Activated CD4-positive, alpha-beta T cell treated with anti-CD3 and anti-CD28 coated beads, Interleukin-2, amount 10 ng/mL, durations not matched to agents 24 days and 14 days (primary cell): ENCODE measurements around the gene OPA1. TPM values are rescaled to one million over a fixed set of nuclear protein-coding genes. Genes with fewer than 3 reads are reported as not detected.

Experiments
- DNase-seq: peaks from one replicate; pipeline ENCODE4 v3.0.0; 2022
- H3K27ac Mint-ChIP-seq: one replicate; pipeline ENCODE4 v1.8.0; 2022; ENCODE audit warnings: mild to moderate bottlenecking, mixed read lengths
- H3K27me3 Mint-ChIP-seq: one replicate; pipeline ENCODE4 v1.8.0; 2022; ENCODE audit warnings: mixed read lengths
- H3K36me3 Mint-ChIP-seq: one replicate; pipeline ENCODE4 v1.8.0; 2022; ENCODE audit warnings: low read depth, mild to moderate bottlenecking, mixed read lengths
- H3K4me1 Mint-ChIP-seq: one replicate; pipeline ENCODE4 v1.8.0; 2021; ENCODE audit warnings: mixed read lengths
- H3K4me3 Mint-ChIP-seq: one replicate; pipeline ENCODE4 v1.8.0; 2022; ENCODE audit warnings: mild to moderate bottlenecking, moderate library complexity, mixed read lengths
- H3K9me3 Mint-ChIP-seq: one replicate; pipeline ENCODE4 v1.8.0; 2021; ENCODE audit warnings: mixed read lengths
- intact Hi-C: fragments of 100-400 bp; cut with micrococcal nuclease; formaldehyde crosslinking; loops from one replicate; pipeline ENCODE4 v1.15.1; 2023
- total RNA-seq: library from RNA; stranded (reverse); gene quantifications from 2 replicates; pipeline ENCODE4 v1.2.3, GENCODE V29; 2022

Gene OPA1
- total RNA-seq, 1 donor from 2014 or later, result 91.2 TPM

DNA sequence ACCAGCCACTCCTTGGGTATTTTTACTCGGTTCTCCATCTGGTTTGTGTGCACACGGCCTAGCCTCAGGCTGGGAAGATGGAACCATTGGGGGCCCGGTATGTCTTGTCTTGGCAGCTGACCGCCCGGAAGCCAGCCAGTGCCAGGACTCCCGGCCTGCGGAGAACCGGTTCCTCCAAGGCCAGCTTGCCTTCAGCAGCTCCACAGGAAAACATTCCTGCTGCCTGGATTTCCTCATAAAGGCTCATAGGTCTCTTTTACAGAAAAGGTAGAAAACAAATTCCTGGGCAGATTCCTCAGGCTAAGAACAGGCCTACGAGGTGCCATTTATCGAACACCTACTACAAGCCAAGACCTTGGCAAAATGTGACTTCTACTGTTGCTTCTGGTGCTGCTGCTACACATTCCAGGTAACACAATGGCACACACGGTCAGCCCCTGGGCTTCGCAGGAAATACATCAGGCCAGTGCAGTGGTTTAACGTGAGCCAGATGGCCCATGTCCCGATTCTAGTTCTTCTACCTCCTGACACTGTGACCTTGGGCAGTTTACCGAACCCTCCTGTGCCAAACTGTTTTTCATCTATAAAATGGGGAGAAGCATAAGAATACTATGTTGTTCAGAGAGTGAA, 141.8 kb downstream of the OPA1 start:
- intact Hi-C loops, result no loop called here
- Mint-ChIP-seq H3K9me3 (no peaks in the 10 kb centered on the region), H3K4me3 (no peak overlapping the region), H3K27ac (no peak overlapping the region), H3K36me3 (no peaks in the 10 kb centered on the region), H3K27me3 (peaks cover 7% of the 10 kb centered on the region), H3K4me1 (no peaks in the 10 kb centered on the region)
- DNase-seq, result peak; percentile 30

DNA sequence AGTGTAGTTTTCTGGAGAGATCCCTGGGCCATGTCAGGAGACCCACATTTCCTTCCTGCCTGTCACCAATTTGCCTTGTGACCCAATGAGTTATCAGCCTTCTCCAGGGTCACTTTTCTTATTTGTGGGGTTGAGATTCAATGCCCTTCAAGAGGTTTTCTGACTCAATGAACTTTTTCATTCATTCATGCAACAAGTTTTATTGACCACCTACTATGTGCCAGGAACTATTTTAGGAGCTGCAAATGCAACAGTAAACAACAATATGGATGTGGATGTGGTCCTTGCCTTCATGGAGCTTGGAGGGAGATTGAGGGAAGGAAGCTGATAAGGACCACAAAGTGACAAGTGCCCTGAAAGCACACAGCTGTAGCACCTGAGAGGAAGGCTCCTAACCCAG, 142.8 kb downstream of the OPA1 start:
- H3K36me3 Mint-ChIP-seq, result no peaks in the 10 kb centered on the region
- no peaks in the 10 kb centered on the region for H3K9me3 Mint-ChIP-seq
- intact Hi-C loops, result no loop called here
- peaks cover 9% of the 10 kb centered on the region for H3K27me3 Mint-ChIP-seq
- H3K4me1 Mint-ChIP-seq, result no peaks in the 10 kb centered on the region
- no peak overlapping the region for H3K4me3 Mint-ChIP-seq
- H3K27ac Mint-ChIP-seq, result no peak overlapping the region
- DNase-seq, result no peak

DNA sequence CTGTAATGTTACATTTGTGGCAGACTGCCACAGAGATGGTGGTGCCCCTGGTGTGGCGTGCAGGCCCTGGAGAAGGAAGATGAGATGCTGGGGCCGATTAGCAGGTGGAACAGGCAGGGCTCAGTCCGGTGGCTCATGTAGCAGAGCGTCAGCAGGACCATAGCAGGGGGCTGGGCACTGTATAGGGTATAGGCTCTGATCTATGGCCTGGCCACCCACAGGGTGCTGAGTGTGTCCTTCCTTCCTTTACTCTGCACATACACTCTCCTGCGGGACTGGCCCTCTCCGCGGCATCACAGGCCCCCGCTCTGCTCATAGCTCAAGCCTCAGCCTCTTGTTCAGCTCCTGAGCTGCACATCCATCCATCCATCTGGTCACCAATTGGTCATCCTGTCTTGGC, 143.6 kb downstream of the OPA1 start:
- no peaks in the 10 kb centered on the region for H3K36me3 Mint-ChIP-seq
- H3K4me3 Mint-ChIP-seq, result no peak overlapping the region
- H3K4me1 Mint-ChIP-seq, result no peaks in the 10 kb centered on the region
- no peaks in the 10 kb centered on the region for H3K9me3 Mint-ChIP-seq
- peak; percentile 20 for DNase-seq
- H3K27ac Mint-ChIP-seq, result no peak overlapping the region
- peaks cover 9% of the 10 kb centered on the region for H3K27me3 Mint-ChIP-seq
- intact Hi-C loops, result no loop called here

DNA sequence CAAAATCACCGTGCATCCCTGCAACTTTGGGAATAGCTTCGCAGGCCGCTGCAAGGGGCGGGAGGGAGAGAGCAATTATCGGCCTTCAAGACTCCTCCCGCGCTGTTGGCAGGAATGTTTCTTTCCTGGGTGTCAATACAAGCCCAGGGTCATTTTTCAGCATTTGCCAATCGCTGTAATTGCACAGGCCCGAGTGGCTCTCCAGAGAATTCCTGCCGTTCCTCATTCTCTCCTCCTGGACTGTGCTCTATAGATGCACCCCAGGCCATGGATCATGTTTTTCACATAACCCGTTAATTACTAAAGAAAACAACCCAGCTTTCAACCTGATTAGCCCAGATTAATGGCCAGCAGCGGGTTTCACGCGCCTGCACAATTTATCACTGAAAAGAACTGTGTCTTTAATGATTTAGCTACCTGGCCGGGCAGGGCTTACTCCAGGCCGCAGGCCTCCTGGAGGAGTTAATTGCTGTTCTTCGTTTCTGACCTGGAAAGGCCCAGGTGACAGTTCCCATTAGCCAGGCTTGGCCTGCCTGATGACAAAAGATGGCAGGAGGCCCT, 144.3 kb downstream of the OPA1 start:
- Mint-ChIP-seq H3K27ac (no peak overlapping the region), H3K27me3 (peaks cover 9% of the 10 kb centered on the region), H3K36me3 (no peaks in the 10 kb centered on the region), H3K9me3 (no peaks in the 10 kb centered on the region), H3K4me3 (no peak overlapping the region), H3K4me1 (no peaks in the 10 kb centered on the region)
- DNase-seq, result peak; percentile 40
- intact Hi-C loops, result no loop called here

DNA sequence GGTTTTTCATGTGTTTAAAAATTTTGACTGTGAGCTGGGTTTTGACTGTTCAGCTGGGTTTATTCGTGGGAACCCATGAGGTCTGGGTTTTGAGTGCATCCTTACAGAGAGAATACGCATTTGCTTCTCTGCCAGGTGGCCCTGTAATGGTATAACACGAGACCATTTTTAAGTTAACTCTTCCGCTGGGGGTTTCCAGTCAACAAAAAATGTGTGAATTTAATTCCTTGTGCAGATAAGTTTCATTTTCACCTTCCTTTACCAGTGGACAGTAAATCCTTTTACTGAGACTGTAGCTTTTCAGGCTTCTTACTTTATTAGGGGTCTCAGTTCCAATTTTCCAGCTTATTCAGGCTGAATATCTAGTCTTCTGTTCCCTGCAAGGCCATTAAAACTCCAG, 149.6 kb downstream of the OPA1 start:
- H3K4me3 Mint-ChIP-seq, result no peak overlapping the region
- intact Hi-C loops, result no loop called here
- peaks cover 9% of the 10 kb centered on the region for H3K27me3 Mint-ChIP-seq
- no peak overlapping the region for H3K27ac Mint-ChIP-seq
- peaks cover 7% of the 10 kb centered on the region for H3K4me1 Mint-ChIP-seq
- DNase-seq, result peak; percentile 43
- no peaks in the 10 kb centered on the region for H3K9me3 Mint-ChIP-seq
- no peaks in the 10 kb centered on the region for H3K36me3 Mint-ChIP-seq

DNA sequence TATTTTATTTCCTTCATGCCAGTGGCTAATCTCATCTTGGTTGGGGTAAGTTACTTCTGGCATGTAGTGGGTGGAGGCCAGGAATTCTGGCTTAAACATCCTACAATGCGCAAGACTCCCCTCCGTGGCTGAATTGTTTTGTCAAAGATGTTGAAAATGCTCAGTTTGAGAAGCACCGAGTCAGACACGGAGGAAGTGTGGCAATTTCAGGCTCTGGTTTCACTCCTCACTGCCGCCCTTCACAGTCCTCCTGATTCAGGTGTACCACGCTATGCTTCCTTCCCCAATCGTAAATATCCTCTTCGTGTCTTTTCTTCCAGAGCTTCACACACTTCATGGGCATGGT, 150.7 kb downstream of the OPA1 start:
- H3K4me1 Mint-ChIP-seq, result peaks cover 7% of the 10 kb centered on the region
- H3K27ac Mint-ChIP-seq, result no peak overlapping the region
- peaks cover 14% of the 10 kb centered on the region for H3K27me3 Mint-ChIP-seq
- no peaks in the 10 kb centered on the region for H3K36me3 Mint-ChIP-seq
- peak; percentile 59 for DNase-seq
- H3K9me3 Mint-ChIP-seq, result no peaks in the 10 kb centered on the region
- H3K4me3 Mint-ChIP-seq, result no peak overlapping the region
- intact Hi-C loops, result no loop called here

DNA sequence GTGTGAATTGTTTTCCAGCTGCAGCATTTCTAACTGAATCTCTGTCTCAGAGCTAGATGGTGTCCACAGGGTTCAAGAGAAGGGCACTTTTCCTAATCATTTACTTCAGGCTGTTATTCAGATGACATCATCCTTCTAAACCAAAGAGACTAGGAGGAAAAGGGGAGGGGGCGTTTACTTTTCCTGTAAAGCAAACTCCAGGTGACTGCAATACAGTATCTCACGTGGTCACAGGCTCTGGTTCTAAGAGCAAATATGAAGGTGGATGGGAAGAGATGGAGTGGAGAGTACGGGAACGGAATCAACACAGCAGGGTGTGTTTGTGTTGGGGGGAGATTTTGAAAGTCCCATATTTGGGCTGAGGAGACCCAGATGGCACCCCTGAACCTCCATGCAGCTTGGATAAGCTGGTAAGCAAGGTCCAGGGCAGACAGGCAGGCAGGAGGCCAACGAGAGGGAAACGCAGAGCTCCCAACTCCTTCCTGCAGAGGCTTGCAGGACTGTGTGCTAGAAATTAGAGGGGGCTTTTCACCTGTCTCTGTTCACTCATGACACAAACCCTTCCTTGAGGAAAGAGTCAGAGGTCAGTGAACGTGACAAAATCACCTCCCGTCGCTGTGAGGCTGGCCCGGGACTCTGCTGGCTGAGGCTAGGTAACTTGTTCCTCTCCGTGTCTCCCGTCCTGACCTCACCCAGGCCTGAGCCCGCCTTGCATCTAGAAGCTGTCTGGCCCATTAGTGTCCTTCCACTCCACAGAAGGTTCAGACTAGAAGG, 151.2 kb downstream of the OPA1 start:
- intact Hi-C loops, result no loop called here
- Mint-ChIP-seq H3K27me3 (peaks cover 20% of the 10 kb centered on the region), H3K36me3 (no peaks in the 10 kb centered on the region), H3K27ac (no peak overlapping the region), H3K4me3 (no peak overlapping the region), H3K9me3 (no peaks in the 10 kb centered on the region), H3K4me1 (peaks cover 7% of the 10 kb centered on the region)
- DNase-seq, result peak; percentile 47

DNA sequence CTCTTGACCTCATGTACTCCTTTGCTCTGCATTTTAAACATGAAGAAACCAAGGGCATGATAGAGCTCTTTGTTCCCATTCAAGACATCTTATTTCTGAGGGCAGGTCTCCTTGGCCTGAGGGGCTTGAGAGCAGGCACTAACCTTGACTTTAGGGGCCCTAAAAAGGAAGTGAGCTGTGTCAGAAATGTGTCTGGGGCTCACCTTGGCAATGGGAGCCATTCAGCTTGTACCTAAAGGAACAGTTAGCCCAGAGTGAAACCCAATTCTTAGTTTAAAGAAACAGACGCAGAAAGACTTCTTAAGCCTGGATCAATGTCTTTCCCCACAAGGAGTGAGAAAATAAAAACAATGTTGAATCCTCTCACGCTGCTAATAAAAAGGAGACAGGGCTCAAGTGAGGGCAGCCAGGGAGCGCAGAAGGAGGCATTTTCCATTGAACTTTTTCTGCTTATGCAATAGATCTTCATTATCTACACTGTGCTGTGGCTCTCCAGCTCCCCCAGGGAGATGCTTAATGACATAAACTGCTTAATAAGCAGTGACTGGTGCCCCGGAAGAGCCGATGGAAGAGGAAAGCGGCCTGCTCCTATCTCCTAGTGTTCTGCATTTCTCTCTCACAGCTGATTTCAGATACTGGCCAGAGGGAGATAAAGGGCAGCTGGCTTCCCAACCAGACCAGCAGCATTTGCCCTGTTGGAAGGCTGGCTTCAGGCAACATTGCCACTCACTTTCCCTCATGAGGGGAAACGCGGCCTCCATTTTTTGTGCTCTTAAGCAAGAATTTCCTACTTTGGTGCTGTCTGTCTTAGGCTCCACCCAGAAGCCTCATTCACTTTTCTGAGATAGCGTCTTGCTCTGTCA, 152.0 kb downstream of the OPA1 start:
- Mint-ChIP-seq H3K4me3 (no peak overlapping the region), H3K27ac (no peak overlapping the region), H3K27me3 (peaks cover 16% of the 10 kb centered on the region), H3K9me3 (no peaks in the 10 kb centered on the region), H3K36me3 (no peaks in the 10 kb centered on the region), H3K4me1 (peaks cover 7% of the 10 kb centered on the region)
- intact Hi-C loops, result no loop called here
- DNase-seq, result peak; percentile 53

DNA sequence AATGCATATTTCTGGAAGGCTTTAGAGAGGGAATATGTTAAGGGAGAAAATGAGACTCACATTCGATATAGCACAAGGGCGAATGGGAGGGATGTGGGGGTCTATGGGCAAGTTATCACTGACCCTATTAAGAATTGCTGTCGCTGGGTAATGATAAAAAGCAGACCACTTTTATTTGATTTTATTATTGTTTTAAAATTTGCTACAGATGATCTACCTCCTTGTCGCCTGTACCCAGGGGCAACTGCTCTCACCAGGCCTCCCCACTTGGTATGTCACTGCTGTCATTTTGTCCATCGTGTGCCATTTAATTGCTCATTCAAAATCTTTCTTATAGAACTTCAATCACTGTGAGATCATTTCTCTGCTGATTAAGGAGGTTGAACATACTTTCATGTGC, 153.8 kb downstream of the OPA1 start:
- intact Hi-C loops, result no loop called here
- Mint-ChIP-seq H3K9me3 (peaks cover under 1% of the 10 kb centered on the region), H3K4me3 (no peak overlapping the region), H3K27ac (no peak overlapping the region), H3K36me3 (no peaks in the 10 kb centered on the region), H3K27me3 (peaks cover 20% of the 10 kb centered on the region), H3K4me1 (peaks cover 7% of the 10 kb centered on the region)
- no peak for DNase-seq

Other genes starting within 250 kb of the OPA1 start
- gene ATP13A5, start 214.5 kb upstream of the OPA1 start, total RNA-seq, result not detected in 2 replicates
- gene ATP13A4, start 38.3 kb upstream of the OPA1 start, total RNA-seq, result 0.88 and 2.1 TPM in 2 replicates